IMR-90 (cell line): ENCODE measurements around the gene PPFIA2.

Experiments used
- BHLHE40 ChIP-seq: fragments of 150-350 bp; IDR thresholded peaks from 2 replicates; pipeline ENCODE4 v1.6.1; 2016; ENCODE audit warnings: mild to moderate bottlenecking, low read depth, low read length
- CEBPB ChIP-seq: IDR thresholded peaks from 2 replicates; pipeline ENCODE4 v1.6.1; 2012; ENCODE audit warnings: low read depth, low read length, improper control_type of control experiment
- CTCF ChIP-seq: conservative IDR thresholded peaks from 2 replicates; pipeline ENCODE4 v1.5.1; 2012; ENCODE audit warnings: mild to moderate bottlenecking, low read depth, low read length, improper control_type of control experiment
- MXI1 ChIP-seq: IDR thresholded peaks from 2 replicates; pipeline ENCODE4 v1.6.1; 2012; ENCODE audit warnings: low read depth, mild to moderate bottlenecking, low read length, moderate library complexity, borderline replicate concordance
- POLR2A ChIP-seq: IDR thresholded peaks from 2 replicates; pipeline ENCODE4 v1.6.1; 2012; ENCODE audit warnings: mild to moderate bottlenecking, low read depth, low read length
- RFX5 ChIP-seq: IDR thresholded peaks from 2 replicates; pipeline ENCODE4 v1.8.0; 2012; ENCODE audit warnings: low read depth, mild to moderate bottlenecking, low read length, moderate library complexity
- SMC3 ChIP-seq: fragments of 150-350 bp; IDR thresholded peaks from 2 replicates; pipeline ENCODE4 v1.6.1; 2016; ENCODE audit warnings: low read depth, mild to moderate bottlenecking, antibody characterized with exemption, low read length, moderate library complexity

- TF ChIP-seq CTCF, result no peak
- TF ChIP-seq POLR2A, result no peak
- no peak for TF ChIP-seq MXI1
- no peak for TF ChIP-seq CEBPB
- TF ChIP-seq RFX5, result no peak
- no peak for TF ChIP-seq SMC3
- no peak for TF ChIP-seq BHLHE40
These were observed 546.0 kb downstream of the PPFIA2 start for GRCh38 chr12:81212996-81213696.
